Osteocyte (in vitro differentiated cells): Measurements from ENCODE around the gene BAAT. TPM values are rescaled to one million over a fixed set of nuclear protein-coding genes. Genes with fewer than 3 reads are reported as not detected.
A peak's percentile ranks its signal among the peaks of the same experiment; 100 is the strongest.

ENCODE experiments used
- DNase-seq: peaks from one replicate; pipeline ENCODE4 v3.0.0; 2021; ENCODE audit warnings: mixed read lengths; ENCODE audit not compliant: unreplicated experiment; ENCODE audit errors: extremely low spot score
- H3K27ac Mint-ChIP-seq: one replicate; pipeline ENCODE4 v1.8.0; 2021; ENCODE audit warnings: mild to moderate bottlenecking, mixed read lengths; ENCODE audit not compliant: unreplicated experiment
- H3K27me3 Mint-ChIP-seq: one replicate; pipeline ENCODE4 v1.8.0; 2021; ENCODE audit warnings: mixed read lengths; ENCODE audit not compliant: unreplicated experiment
- H3K36me3 Mint-ChIP-seq: one replicate; pipeline ENCODE4 v1.8.0; 2021; ENCODE audit warnings: mixed read lengths; ENCODE audit not compliant: unreplicated experiment
- H3K4me1 Mint-ChIP-seq: one replicate; pipeline ENCODE4 v1.8.0; 2021; ENCODE audit warnings: mixed read lengths; ENCODE audit not compliant: unreplicated experiment
- H3K4me3 Mint-ChIP-seq: one replicate; pipeline ENCODE4 v1.8.0; 2021; ENCODE audit warnings: mild to moderate bottlenecking, moderate library complexity, mixed read lengths; ENCODE audit not compliant: unreplicated experiment
- H3K9me3 Mint-ChIP-seq: one replicate; pipeline ENCODE4 v1.8.0; 2021; ENCODE audit warnings: mixed read lengths; ENCODE audit not compliant: unreplicated experiment
- total RNA-seq: library from RNA; stranded (reverse); gene quantifications from 2 replicates; pipeline ENCODE4 v1.2.1, GENCODE V29; 2021
- TF ChIP-seq, protein P1 (sequence below): fragments of 200-600 bp; sonication (generic); IDR thresholded peaks from 2 replicates; pipeline ENCODE4 v1.5.0; 2021; ENCODE audit warnings: antibody characterized with exemption, mild to moderate bottlenecking, moderate library complexity

The BAAT gene
- total RNA-seq, 1 donor from 2014 or later: 0.13 TPM

- Mint-ChIP-seq H3K4me3 (no peak overlapping the region), H3K36me3 (peaks cover 81% of the 10 kb centered on the region), H3K27me3 (no peaks in the 10 kb centered on the region), H3K9me3 (peaks cover 64% of the 10 kb centered on the region), H3K4me1 (no peaks in the 10 kb centered on the region), H3K27ac (no peak overlapping the region)
- TF ChIP-seq, protein P1, sequence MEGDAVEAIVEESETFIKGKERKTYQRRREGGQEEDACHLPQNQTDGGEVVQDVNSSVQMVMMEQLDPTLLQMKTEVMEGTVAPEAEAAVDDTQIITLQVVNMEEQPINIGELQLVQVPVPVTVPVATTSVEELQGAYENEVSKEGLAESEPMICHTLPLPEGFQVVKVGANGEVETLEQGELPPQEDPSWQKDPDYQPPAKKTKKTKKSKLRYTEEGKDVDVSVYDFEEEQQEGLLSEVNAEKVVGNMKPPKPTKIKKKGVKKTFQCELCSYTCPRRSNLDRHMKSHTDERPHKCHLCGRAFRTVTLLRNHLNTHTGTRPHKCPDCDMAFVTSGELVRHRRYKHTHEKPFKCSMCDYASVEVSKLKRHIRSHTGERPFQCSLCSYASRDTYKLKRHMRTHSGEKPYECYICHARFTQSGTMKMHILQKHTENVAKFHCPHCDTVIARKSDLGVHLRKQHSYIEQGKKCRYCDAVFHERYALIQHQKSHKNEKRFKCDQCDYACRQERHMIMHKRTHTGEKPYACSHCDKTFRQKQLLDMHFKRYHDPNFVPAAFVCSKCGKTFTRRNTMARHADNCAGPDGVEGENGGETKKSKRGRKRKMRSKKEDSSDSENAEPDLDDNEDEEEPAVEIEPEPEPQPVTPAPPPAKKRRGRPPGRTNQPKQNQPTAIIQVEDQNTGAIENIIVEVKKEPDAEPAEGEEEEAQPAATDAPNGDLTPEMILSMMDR: no peak
- no peak for DNase-seq
Measured at GRCh38 chr9:101409079-101409477, 24.3 kb upstream of the BAAT start.

DNA sequence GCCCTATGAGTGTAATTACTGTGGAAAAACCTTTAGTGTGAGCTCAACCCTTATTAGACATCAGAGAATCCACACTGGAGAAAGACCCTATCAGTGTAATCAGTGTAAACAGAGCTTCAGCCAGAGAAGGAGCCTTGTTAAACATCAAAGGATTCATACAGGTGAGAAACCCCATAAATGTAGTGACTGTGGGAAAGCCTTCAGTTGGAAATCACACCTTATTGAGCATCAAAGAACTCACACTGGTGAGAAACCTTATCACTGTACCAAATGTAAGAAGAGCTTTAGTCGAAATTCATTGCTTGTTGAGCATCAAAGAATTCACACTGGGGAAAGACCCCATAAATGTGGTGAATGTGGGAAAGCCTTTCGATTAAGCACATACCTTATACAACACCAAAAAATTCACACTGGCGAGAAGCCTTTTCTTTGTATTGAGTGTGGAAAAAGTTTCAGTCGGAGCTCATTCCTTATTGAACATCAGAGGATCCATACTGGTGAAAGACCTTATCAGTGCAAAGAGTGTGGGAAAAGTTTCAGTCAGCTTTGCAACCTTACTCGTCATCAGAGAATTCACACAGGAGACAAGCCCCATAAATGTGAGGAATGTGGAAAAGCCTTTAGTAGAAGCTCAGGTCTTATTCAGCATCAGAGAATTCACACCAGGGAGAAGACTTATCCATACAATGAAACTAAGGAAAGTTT is 23.7 kb upstream of the BAAT start:
- Mint-ChIP-seq H3K4me1 (no peaks in the 10 kb centered on the region), H3K9me3 (peaks cover 65% of the 10 kb centered on the region), H3K27me3 (no peaks in the 10 kb centered on the region), H3K36me3 (peaks cover 82% of the 10 kb centered on the region), H3K27ac (no peak overlapping the region), H3K4me3 (no peak overlapping the region)
- TF ChIP-seq, protein P1: no peak
- no peak for DNase-seq

DNA sequence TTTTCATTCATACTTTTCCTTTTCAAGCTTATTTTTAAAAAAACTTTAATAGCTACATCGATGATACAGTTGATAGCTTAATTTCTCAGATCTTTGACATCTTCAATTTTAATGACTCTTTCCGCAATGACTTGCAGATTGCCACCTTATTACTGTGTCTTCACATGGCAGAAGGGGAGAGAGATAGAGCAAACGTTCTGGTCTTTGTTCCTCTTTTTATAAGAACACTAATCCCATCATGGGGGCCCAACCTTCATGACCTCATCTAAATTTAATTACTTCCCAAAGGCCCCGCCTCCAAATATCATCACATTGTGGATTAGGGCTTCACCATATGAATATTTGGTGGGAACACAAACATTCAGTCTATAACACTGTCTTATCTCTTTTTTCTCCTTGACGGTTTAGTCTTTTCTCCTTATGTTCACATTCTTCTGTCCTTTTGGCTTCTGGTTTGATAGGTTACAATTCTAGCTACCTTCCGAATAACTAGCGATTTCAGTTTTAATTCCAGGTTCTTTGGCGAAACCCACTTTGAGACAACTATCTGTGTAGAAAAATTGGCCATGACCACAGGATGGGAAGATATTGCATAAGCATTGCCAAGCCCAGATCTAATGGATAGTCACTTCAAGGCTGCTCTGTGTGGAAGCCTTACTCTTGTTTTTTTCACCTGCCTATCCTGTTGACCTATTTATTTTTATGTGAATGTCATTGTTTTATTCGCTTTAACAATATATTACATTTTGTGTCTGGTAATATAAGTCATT is 18.9 kb upstream of the BAAT start:
- TF ChIP-seq, protein P1: no peak
- Mint-ChIP-seq H3K4me3 (no peak overlapping the region), H3K27ac (no peak overlapping the region), H3K9me3 (peaks cover 62% of the 10 kb centered on the region), H3K36me3 (peaks cover 82% of the 10 kb centered on the region), H3K4me1 (peaks cover 28% of the 10 kb centered on the region), H3K27me3 (no peaks in the 10 kb centered on the region)
- DNase-seq: no peak

GRCh38 chr9:101400120-101400519 is 15.3 kb upstream of the BAAT start:
- Mint-ChIP-seq H3K27me3 (no peaks in the 10 kb centered on the region), H3K9me3 (peaks cover 40% of the 10 kb centered on the region), H3K36me3 (peaks cover 53% of the 10 kb centered on the region), H3K27ac (peak overlapping the region; percentile 42), H3K4me3 (peak overlapping the region; percentile 99), H3K4me1 (peaks cover 40% of the 10 kb centered on the region)
- DNase-seq: no peak
- TF ChIP-seq, protein P1: no peak

DNA sequence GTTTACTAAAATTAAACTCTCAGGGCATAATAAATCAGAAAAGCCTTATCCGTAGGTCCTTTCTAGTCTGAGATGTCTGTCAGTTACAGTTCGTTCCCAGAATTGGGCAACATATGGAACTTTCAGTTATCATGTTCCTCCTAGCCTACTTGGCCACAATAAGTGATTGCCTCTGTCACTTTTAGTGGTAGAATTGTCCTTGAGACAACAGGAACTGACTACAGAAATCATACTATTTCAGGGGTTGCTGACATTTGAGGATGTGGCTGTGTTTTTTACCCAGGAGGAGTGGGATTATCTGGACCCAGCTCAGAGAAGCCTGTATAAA is 14.8 kb upstream of the BAAT start:
- Mint-ChIP-seq H3K4me1 (peaks cover 40% of the 10 kb centered on the region), H3K9me3 (peaks cover 35% of the 10 kb centered on the region), H3K36me3 (peaks cover 53% of the 10 kb centered on the region), H3K27ac (peak overlapping the region; percentile 99), H3K4me3 (peak overlapping the region; percentile 99), H3K27me3 (no peaks in the 10 kb centered on the region)
- DNase-seq: no peak
- TF ChIP-seq, protein P1: no peak
